ENCODE measurements around the gene BCL7A. TPM values are rescaled to one million over a fixed set of nuclear protein-coding genes. Genes with fewer than 3 reads are reported as not detected.

The BCL7A gene
- total and polyA plus RNA-seq, 9 of the 15 experiments (the other 6 are each of a cell fraction or from before 2014, with no cell fraction given), result 0.25 to 21.9 (median 14.9) TPM

DNA sequence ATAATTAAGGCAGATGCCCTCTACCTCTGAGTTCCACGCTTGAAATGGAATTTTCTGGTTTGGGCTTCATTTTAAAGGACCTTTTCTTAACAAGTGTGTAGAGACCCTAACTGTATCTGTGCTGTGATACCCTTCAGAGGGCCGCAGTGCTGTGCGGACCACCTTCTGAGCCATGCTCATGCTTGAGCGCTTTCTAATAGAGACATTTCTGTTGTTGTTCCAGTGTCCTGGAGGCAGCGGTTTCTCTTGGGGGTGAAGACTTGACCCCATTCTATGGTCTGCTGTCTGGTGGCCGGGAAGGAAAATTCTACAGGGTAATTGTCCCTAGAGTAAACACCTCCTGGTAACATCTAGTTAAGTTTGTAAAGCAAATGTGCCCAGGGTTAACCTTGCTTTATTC lies 46.7 kb upstream of the BCL7A start:
- BruUV-seq (replicated peaks), result no TSS peak
- ChIA-PET POLR2A (interaction anchor here (0.6 to 0.7 kb wide), 4 partner anchors 47 to 252 kb away, joined by 3 to 4 read pairs (median 3); partner anchors contain the start of gene BCL7A), CTCF (ENCODE audit: low intra/inter-chr PET ratio) (no interaction called here)
- Histone ChIP-seq H3K4me2 (ENCODE audit: insufficient read depth, low read length) (no peak overlapping the region), H3K27me3 (ENCODE audit: control insufficient read depth in 2 of 2, insufficient read depth in 2 of 2, low read length in 2 of 2) (no peaks in the 10 kb centered on the region), H3K36me3 (ENCODE audit: control insufficient read depth, insufficient read depth, low read length) (peaks cover 9% of the 10 kb centered on the region; the same call in 2 of the 3 replicates), H3K9me1 (ENCODE audit: control insufficient read depth, insufficient read depth, low read length) (no peaks in the 10 kb centered on the region), H3K27ac (ENCODE audit: extremely low read depth, low read depth, low read length) (no peak overlapping the region), H3K9ac (ENCODE audit: insufficient read depth in 1 of 2, low read depth in 2 of 2, low read length in 2 of 2) (no peak overlapping the region), H3K4me3 (no peak overlapping the region), H4K20me1 (replicated peaks; ENCODE audit: control insufficient read depth, insufficient read depth, low read length) (no peaks in the 10 kb centered on the region), H3K79me2 (ENCODE audit: control insufficient read depth, insufficient read depth, low read length) (no peaks in the 10 kb centered on the region), H3K9me3 (replicated peaks; ENCODE audit: control insufficient read depth, insufficient read depth, low read depth, low read length) (no peaks in the 10 kb centered on the region), H2AFZ (ENCODE audit: low read depth, low read length) (no peak overlapping the region), H3K4me1 (replicated peaks in 1 of 2; ENCODE audit: control insufficient read depth in 2 of 2, insufficient read depth in 2 of 2, low read length in 2 of 2) (peaks cover 0 to 5% of the 10 kb centered on the region in 2 experiments; a peak in 2 of 5 replicates)
- ATAC-seq (no peak), FAIRE-seq (no peak), DNase-seq (ENCODE audit: extremely low read depth in 1 of 4, low spot score in 3 of 4) (no peak)
- WGBS (ENCODE audit: insufficient coverage, low coverage, missing lambda C conversion rate), result 42% methylated on average over 6 of the region's 6 CpGs
- TF ChIP-seq BCOR (IDR thresholded peaks at IDR 0.05) (no peak), SMARCC2 (IDR thresholded peaks at IDR 0.05; ENCODE audit: low read depth) (no peak), ZFPM2 (CRISPR knock-in tag; IDR thresholded peaks at IDR 0.05) (no peak), TAF15 (IDR thresholded peaks at IDR 0.05; ENCODE audit: low read depth, low read length) (no peak), TBL1XR1 (IDR thresholded peaks at IDR 0.05; ENCODE audit: low read length in 2 of 2) (no peak), ZNF431 (CRISPR knock-in tag; IDR thresholded peaks at IDR 0.05) (no peak), CBX2 (IDR thresholded peaks at IDR 0.05; ENCODE audit: insufficient read depth, low read length, poor library complexity, severe bottlenecking) (no peak), MEF2D (tag; conservative IDR thresholded peaks at IDR 0.05; ENCODE audit: low read depth) (no peak), TEAD1 (CRISPR knock-in tag; IDR thresholded peaks at IDR 0.05) (no peak)
- in situ Hi-C loops (cut with MboI), result no loop called here
- intact Hi-C loops (cut with micrococcal nuclease), result no loop called here
